ENCODE data around the gene FNDC3B.

The FNDC3B gene

GRCh38 chr3:172397716-172398405 lies 358.5 kb downstream of the FNDC3B start:
- H3K27ac ChIP-seq: no peak overlapping the region
- TF ChIP-seq, protein P1, sequence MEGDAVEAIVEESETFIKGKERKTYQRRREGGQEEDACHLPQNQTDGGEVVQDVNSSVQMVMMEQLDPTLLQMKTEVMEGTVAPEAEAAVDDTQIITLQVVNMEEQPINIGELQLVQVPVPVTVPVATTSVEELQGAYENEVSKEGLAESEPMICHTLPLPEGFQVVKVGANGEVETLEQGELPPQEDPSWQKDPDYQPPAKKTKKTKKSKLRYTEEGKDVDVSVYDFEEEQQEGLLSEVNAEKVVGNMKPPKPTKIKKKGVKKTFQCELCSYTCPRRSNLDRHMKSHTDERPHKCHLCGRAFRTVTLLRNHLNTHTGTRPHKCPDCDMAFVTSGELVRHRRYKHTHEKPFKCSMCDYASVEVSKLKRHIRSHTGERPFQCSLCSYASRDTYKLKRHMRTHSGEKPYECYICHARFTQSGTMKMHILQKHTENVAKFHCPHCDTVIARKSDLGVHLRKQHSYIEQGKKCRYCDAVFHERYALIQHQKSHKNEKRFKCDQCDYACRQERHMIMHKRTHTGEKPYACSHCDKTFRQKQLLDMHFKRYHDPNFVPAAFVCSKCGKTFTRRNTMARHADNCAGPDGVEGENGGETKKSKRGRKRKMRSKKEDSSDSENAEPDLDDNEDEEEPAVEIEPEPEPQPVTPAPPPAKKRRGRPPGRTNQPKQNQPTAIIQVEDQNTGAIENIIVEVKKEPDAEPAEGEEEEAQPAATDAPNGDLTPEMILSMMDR (IDR thresholded peaks at IDR 0.05): no peak
- no peak for DNase-seq (ENCODE audit: low spot score)
- no peak overlapping the region for H3K4me3 ChIP-seq

- TF ChIP-seq, protein P1 (IDR thresholded peaks at IDR 0.05): no peak
- no peak overlapping the region for H3K27ac ChIP-seq
- no peak overlapping the region for H3K4me3 ChIP-seq
- DNase-seq (ENCODE audit: low spot score): no peak
Measured at GRCh38 chr3:172398484-172398883, 359.1 kb downstream of the FNDC3B start.

GRCh38 chr3:172402090-172402489 lies 362.7 kb downstream of the FNDC3B start:
- Histone ChIP-seq H3K27ac (no peak overlapping the region), H3K4me3 (no peak overlapping the region)
- TF ChIP-seq, protein P1 (IDR thresholded peaks at IDR 0.05): no peak
- no peak for DNase-seq (ENCODE audit: low spot score)

- TF ChIP-seq, protein P1 (IDR thresholded peaks at IDR 0.05): no peak
- Histone ChIP-seq H3K27ac (no peak overlapping the region), H3K4me3 (no peak overlapping the region)
- no peak for DNase-seq (ENCODE audit: low spot score)
Measured at GRCh38 chr3:172402892-172403643, 363.7 kb downstream of the FNDC3B start.

DNA sequence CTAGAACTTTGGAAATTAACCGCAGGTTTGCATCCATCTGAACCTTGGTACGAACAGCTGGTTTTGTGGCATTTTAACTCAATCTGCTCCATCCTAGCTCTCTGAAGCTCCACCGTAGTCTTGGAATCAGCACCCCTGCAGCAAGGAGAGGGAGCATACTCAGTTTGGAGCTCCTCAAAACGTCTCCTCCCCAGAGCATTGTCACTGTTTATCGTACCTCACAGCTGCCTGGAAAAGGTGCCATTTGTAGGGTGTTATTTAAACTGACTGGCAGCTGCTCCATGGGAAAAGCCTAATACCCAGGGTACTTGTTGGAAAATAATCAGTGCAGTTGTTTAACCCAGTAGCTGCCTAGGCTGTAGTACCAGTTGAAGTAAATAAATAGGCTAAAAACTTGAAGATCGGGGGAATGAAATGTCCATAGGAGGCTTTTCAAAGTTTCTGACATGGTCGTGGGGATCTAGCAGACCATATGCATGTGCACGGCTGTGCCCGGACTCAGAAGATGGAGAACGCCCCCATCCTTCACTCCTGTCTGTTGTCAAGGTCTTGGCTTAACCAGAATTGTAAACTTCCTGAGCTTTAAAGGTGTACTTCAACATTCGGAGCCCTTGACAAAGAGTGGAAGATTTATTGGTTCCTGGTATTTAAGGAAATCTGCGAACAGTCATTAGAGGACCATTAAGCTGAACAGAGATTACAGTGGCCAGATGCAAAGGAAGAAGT lies 365.0 kb downstream of the FNDC3B start:
- DNase-seq (ENCODE audit: low spot score): no peak
- Histone ChIP-seq H3K4me3 (no peak overlapping the region), H3K27ac (no peak overlapping the region)
- TF ChIP-seq, protein P1 (IDR thresholded peaks at IDR 0.05): no peak

- H3K4me3 ChIP-seq: no peak overlapping the region
- no peak overlapping the region for H3K27ac ChIP-seq
- DNase-seq (ENCODE audit: low spot score): no peak
- TF ChIP-seq, protein P1 (IDR thresholded peaks at IDR 0.05): no peak
Measured at GRCh38 chr3:172405914-172406313, 366.5 kb downstream of the FNDC3B start.

Data from coronary artery (tissue), 2 donors.